Astrocyte (in vitro differentiated cells and primary cell): ENCODE measurements around the gene TBC1D16.

Source experiments
- EZH2 ChIP-seq: IDR thresholded peaks from 2 replicates; pipeline ENCODE4 v1.6.1; 2012; ENCODE audit warnings: mild to moderate bottlenecking, low read length, inconsistent platforms; ENCODE audit not compliant: insufficient read depth
- TF ChIP-seq, protein P1 (sequence below): IDR thresholded peaks from 2 replicates; pipeline ENCODE4 v1.5.1; 2011; ENCODE audit warnings: low read depth, mild to moderate bottlenecking, inconsistent platforms, low read length, moderate library complexity; ENCODE audit not compliant: insufficient read depth

DNA sequence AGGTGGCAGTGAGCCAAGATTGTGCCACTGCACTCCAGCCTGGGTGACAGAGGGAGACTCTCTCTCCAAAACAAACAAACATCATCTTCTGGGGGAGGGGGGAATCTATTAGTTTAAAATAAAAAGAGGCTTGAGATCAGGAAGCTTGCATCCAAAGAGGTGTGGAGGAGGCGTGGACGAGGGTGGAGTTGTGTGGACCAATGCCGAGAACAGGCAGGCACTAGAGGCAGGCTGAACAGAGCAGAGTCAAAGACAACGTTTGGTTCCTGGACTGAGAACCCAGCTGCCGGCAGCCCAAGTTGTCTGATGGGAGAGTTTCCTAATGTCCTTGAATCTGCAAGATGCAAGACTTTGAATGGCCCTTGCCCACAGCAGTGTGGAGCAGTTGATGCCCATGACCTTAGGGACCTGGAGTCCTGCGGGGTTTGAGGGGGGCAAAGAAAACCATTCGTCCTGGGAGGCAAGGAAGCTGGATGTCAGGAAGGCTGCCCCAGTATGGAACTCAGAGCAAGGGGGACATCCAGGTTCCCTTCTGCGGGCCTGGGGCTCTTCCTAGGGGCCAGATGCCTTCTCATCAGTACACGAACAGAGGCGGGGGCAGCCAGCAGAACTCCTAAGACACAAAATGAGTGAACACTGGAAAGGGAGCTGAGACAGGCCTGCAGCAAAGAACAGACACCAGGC lies 9.2 kb downstream of the TBC1D16 start:
- TF ChIP-seq, protein P1, sequence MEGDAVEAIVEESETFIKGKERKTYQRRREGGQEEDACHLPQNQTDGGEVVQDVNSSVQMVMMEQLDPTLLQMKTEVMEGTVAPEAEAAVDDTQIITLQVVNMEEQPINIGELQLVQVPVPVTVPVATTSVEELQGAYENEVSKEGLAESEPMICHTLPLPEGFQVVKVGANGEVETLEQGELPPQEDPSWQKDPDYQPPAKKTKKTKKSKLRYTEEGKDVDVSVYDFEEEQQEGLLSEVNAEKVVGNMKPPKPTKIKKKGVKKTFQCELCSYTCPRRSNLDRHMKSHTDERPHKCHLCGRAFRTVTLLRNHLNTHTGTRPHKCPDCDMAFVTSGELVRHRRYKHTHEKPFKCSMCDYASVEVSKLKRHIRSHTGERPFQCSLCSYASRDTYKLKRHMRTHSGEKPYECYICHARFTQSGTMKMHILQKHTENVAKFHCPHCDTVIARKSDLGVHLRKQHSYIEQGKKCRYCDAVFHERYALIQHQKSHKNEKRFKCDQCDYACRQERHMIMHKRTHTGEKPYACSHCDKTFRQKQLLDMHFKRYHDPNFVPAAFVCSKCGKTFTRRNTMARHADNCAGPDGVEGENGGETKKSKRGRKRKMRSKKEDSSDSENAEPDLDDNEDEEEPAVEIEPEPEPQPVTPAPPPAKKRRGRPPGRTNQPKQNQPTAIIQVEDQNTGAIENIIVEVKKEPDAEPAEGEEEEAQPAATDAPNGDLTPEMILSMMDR, result no peak
- no peak for TF ChIP-seq EZH2
